H1 (cell line): Measurements from ENCODE around the gene MXD3. TPM values are rescaled to one million over a fixed set of nuclear protein-coding genes. Genes with fewer than 3 reads are reported as not detected.
A peak's percentile ranks its signal among the peaks of the same experiment; 100 is the strongest.

Source experiments
- CTCF ChIA-PET: fragments of 300-600 bp; sonication (Branson Sonifier 250); formaldehyde crosslinking; loops from one replicate; lab custom pipeline; 2021; ENCODE audit not compliant: partially characterized antibody; lab: Charles Lee
- POLR2A ChIA-PET: fragments of 300-600 bp; sonication (Branson Sonifier 250); formaldehyde crosslinking; loops from one replicate; lab custom pipeline; 2021; ENCODE audit warnings: inconsistent platforms; ENCODE audit not compliant: partially characterized antibody; lab: Charles Lee
- DNase-seq, 2 experiments: peaks; one replicate each; pipeline versions ENCODE4 v3.0.0 to v3.0.0-alpha.2; 2010 to 2022; ENCODE audit warnings: low spot score in 2 of 2, low read depth in 1 of 2, mixed read lengths in 1 of 2
- FAIRE-seq: peaks from 2 replicates; lab custom pipeline; 2011; peaks lifted over from hg19 to GRCh38; lab: Jason Lieb, UNC
- H2AFZ ChIP-seq: 2 replicates; pipeline ENCODE4 v1.8.1; 2012; ENCODE audit warnings: low read length, inconsistent platforms
- H2AK5ac ChIP-seq: 2 replicates; pipeline ENCODE4 v1.6.1; 2013; ENCODE audit warnings: low read depth, low read length
- H2BK120ac ChIP-seq: replicated peaks from 2 replicates; pipeline ENCODE3; 2013; ENCODE audit warnings: low read depth, low read length, inconsistent platforms
- H2BK12ac ChIP-seq: 2 replicates; pipeline ENCODE4 v1.6.1; 2013; ENCODE audit warnings: low read depth, low read length
- H2BK15ac ChIP-seq: 2 replicates; pipeline ENCODE4 v1.6.1; 2013; ENCODE audit warnings: low read length
- H2BK20ac ChIP-seq: 2 replicates; pipeline ENCODE4 v1.6.1; 2013; ENCODE audit warnings: low read length
- H2BK5ac ChIP-seq: 2 replicates; pipeline ENCODE4 v1.6.1; 2013; ENCODE audit warnings: low read depth, low read length
- H3K14ac ChIP-seq: 2 replicates; pipeline ENCODE4 v1.6.1; 2013; ENCODE audit warnings: inconsistent platforms; ENCODE audit not compliant: insufficient read length
- H3K18ac ChIP-seq: 2 replicates; pipeline ENCODE4 v1.6.1; 2013; ENCODE audit warnings: low read length; ENCODE audit errors: extremely low read depth
- H3K23ac ChIP-seq: 2 replicates; pipeline ENCODE4 v1.6.1; 2013; ENCODE audit warnings: inconsistent platforms; ENCODE audit not compliant: insufficient read length
- H3K23me2 ChIP-seq: 2 replicates; pipeline ENCODE4 v1.6.1; 2013; ENCODE audit warnings: low read depth, low read length
- H3K27ac ChIP-seq: 2 replicates; pipeline ENCODE4 v1.6.1; 2011; ENCODE audit warnings: low read depth, low read length, inconsistent platforms
- H3K27me3 ChIP-seq, 4 experiments: replicated peaks in 1 of 4; 1 replicate in 1 of 4; 2 replicates in 3 of 4; pipeline versions ENCODE4 v1.6.1 to v1.8.1; 2011 to 2013; ENCODE audit warnings: low read length in 3 of 4, mild to moderate bottlenecking in 3 of 4, inconsistent platforms in 2 of 4, mixed read lengths in 2 of 4, moderate library complexity in 1 of 4; ENCODE audit not compliant: control insufficient read depth in 3 of 4, insufficient read depth in 3 of 4; ENCODE audit errors: extremely low read depth in 1 of 4
- H3K36me3 ChIP-seq, 4 experiments: 2 replicates each; pipeline versions ENCODE4 v1.6.1 to v1.8.1; 2011 to 2013; ENCODE audit warnings: mild to moderate bottlenecking in 4 of 4, low read length in 3 of 4, moderate library complexity in 2 of 4, control low read depth in 1 of 4, inconsistent platforms in 1 of 4; ENCODE audit not compliant: insufficient read depth in 4 of 4, control insufficient read depth in 2 of 4
- H3K4ac ChIP-seq: replicated peaks from 2 replicates; pipeline ENCODE3; 2013; ENCODE audit warnings: low read length, low read depth, mixed read lengths, inconsistent platforms; ENCODE audit not compliant: insufficient read length
- H3K4me1 ChIP-seq, 4 experiments: replicated peaks in 1 of 4; 1 replicate in 1 of 4; 2 replicates in 3 of 4; pipeline versions ENCODE4 v1.6.1 to v1.8.1; 2011 to 2013; ENCODE audit warnings: low read length in 3 of 4, inconsistent platforms in 2 of 4, mixed read lengths in 1 of 4; ENCODE audit not compliant: insufficient read depth in 4 of 4, control insufficient read depth in 3 of 4
- H3K4me2 ChIP-seq, 2 experiments: 2 replicates each; pipeline versions ENCODE4 v1.6.1 to v1.8.1; 2011 to 2013; ENCODE audit warnings: low read depth in 2 of 2, low read length in 2 of 2, control low read depth in 1 of 2, inconsistent platforms in 1 of 2, mild to moderate bottlenecking in 1 of 2; ENCODE audit not compliant: insufficient read depth in 1 of 2
- H3K4me3 ChIP-seq, 4 experiments: fragments of 200-600, 300-600 bp in 1 of 4; sonication (generic), shearing (Covaris generic), sonication (Bioruptor Twin) in 1 of 4; 2 replicates each; pipeline versions ENCODE4 v1.5.1 to v1.8.1; 2011 to 2016; ENCODE audit warnings: low read length in 4 of 4, low read depth in 3 of 4, control low read depth in 2 of 4, inconsistent platforms in 2 of 4, mild to moderate bottlenecking in 2 of 4, mixed read lengths in 1 of 4, moderate library complexity in 1 of 4; ENCODE audit not compliant: insufficient read depth in 2 of 4; ENCODE audit errors: extremely low read depth in 1 of 4
- H3K56ac ChIP-seq: replicated peaks from 2 replicates; pipeline ENCODE3; 2013; ENCODE audit warnings: low read depth, mild to moderate bottlenecking, mixed read lengths, low read length, inconsistent platforms; ENCODE audit not compliant: insufficient read length
- H3K79me1 ChIP-seq: 2 replicates; pipeline ENCODE4 v1.6.1; 2013; ENCODE audit warnings: low read depth, low read length, control low read depth
- H3K79me2 ChIP-seq, 2 experiments: 2 replicates each; pipeline versions ENCODE4 v1.6.1 to v1.8.1; 2012 to 2013; ENCODE audit warnings: low read length in 2 of 2, mild to moderate bottlenecking in 2 of 2, inconsistent platforms in 1 of 2; ENCODE audit not compliant: insufficient read depth in 2 of 2, control insufficient read depth in 1 of 2
- H3K9ac ChIP-seq, 4 experiments: replicated peaks in 1 of 4; 1 replicate in 1 of 4; 2 replicates in 3 of 4; pipeline versions ENCODE4 v1.6.1 to v1.8.1; 2011 to 2013; ENCODE audit warnings: low read depth in 3 of 4, low read length in 3 of 4, control low read depth in 2 of 4, mild to moderate bottlenecking in 2 of 4, moderate library complexity in 2 of 4, inconsistent platforms in 1 of 4; ENCODE audit errors: extremely low read depth in 1 of 4
- H3K9me3 ChIP-seq, 2 experiments: 2 replicates each; pipeline versions ENCODE4 v1.6.1 to v1.8.1; 2012 to 2013; ENCODE audit warnings: mild to moderate bottlenecking in 2 of 2, moderate library complexity in 2 of 2, control low read depth in 1 of 2, inconsistent platforms in 1 of 2, low read depth in 1 of 2, low read length in 1 of 2, mixed read lengths in 1 of 2; ENCODE audit not compliant: insufficient read depth in 2 of 2
- H4K20me1 ChIP-seq, 2 experiments: replicated peaks in 1 of 2; 2 replicates each; pipeline versions ENCODE3 to v1.8.1; 2011 to 2013; ENCODE audit warnings: inconsistent platforms in 2 of 2, low read length in 2 of 2, mild to moderate bottlenecking in 1 of 2; ENCODE audit not compliant: insufficient read depth in 2 of 2, control insufficient read depth in 1 of 2
- H4K5ac ChIP-seq: 2 replicates; pipeline ENCODE4 v1.6.1; 2013; ENCODE audit warnings: low read length, low read depth, mixed read lengths, inconsistent platforms; ENCODE audit not compliant: insufficient read length
- H4K8ac ChIP-seq: 2 replicates; pipeline ENCODE4 v1.8.0; 2013; ENCODE audit warnings: mild to moderate bottlenecking, moderate library complexity, low read length, inconsistent platforms; ENCODE audit not compliant: insufficient read depth; ENCODE audit errors: extremely low read depth
- H4K91ac ChIP-seq: replicated peaks from 2 replicates; pipeline ENCODE3; 2013; ENCODE audit warnings: low read length, mixed read lengths, inconsistent platforms; ENCODE audit not compliant: insufficient read length
- BACH1 ChIP-seq: IDR thresholded peaks from 2 replicates; pipeline ENCODE4 v1.6.1; 2012; ENCODE audit warnings: low read length, improper control_type of control experiment
- MAFK ChIP-seq: IDR thresholded peaks from 2 replicates; pipeline ENCODE4 v1.6.1; 2012; ENCODE audit warnings: low read depth, mild to moderate bottlenecking, improper control_type of control experiment, low read length
- MAX ChIP-seq: IDR thresholded peaks from 2 replicates; pipeline ENCODE4 v1.6.1; 2012; ENCODE audit warnings: inconsistent platforms
- NANOG ChIP-seq: IDR thresholded peaks from 2 replicates; pipeline ENCODE4 v1.6.1; 2011; ENCODE audit warnings: low read length, low read depth, mild to moderate bottlenecking, inconsistent platforms; ENCODE audit not compliant: insufficient read depth, poor library complexity, severe bottlenecking
- NRF1 ChIP-seq: IDR thresholded peaks from 2 replicates; pipeline ENCODE4 v1.6.1; 2011; ENCODE audit warnings: mild to moderate bottlenecking, low read depth, low read length, improper control_type of control experiment
- SIN3A ChIP-seq, 2 experiments: IDR thresholded peaks in 1 of 2; conservative IDR thresholded peaks in 1 of 2; 2 replicates each; pipeline ENCODE4 v1.6.1; 2011 to 2012; ENCODE audit warnings: low read length in 2 of 2, improper control_type of control experiment in 1 of 2, low read depth in 1 of 2, mild to moderate bottlenecking in 1 of 2
- SP2 ChIP-seq: IDR thresholded peaks from 2 replicates; pipeline ENCODE4 v1.6.1; 2012; ENCODE audit warnings: mild to moderate bottlenecking, low read length, inconsistent platforms
- WGBS, 2 experiments: shearing (Covaris generic) in 1 of 2; methylation state at CpG; one replicate each; pipeline versions ENCODE4 v1.1.6 to v1.1.7; 2013 to 2015; ENCODE audit warnings: low lambda C conversion rate in 2 of 2, mixed read lengths in 2 of 2, inconsistent platforms in 1 of 2, low coverage in 1 of 2, missing lambda C conversion rate in 1 of 2; ENCODE audit not compliant: insufficient replicate concordance in 2 of 2, insufficient coverage in 1 of 2, insufficient read length in 1 of 2; ENCODE audit errors: extremely low coverage in 1 of 2, missing lambda C conversion rate in 1 of 2; 5-methylcytosine and 5-hydroxymethylcytosine counted together
- polyA plus RNA-seq, 7 experiments: library from polyadenylated mRNA; depleted of rRNA in 3 of 7; stranded (reverse) in 5 of 7; unstranded in 2 of 7; fragments of >200 nt in 5 of 7; fragments of 200-250 nt in 2 of 7; gene quantifications; 1 replicate in 5 of 7; 2 replicates in 1 of 7; 4 replicates in 1 of 7; pipeline versions ENCODE4 v1.2.1 to v1.2.3, GENCODE V29; 2011 to 2013; ENCODE audit warnings: missing spikeins in 2 of 7, mixed read lengths in 2 of 7
- total RNA-seq: library from RNA; stranded (reverse); fragmentation: NEBNext Ultra II Directional; extraction: Animal tissue kit (Norgen Biotek cat#: 25700); gene quantifications from 2 replicates; pipeline ENCODE4 v1.2.1, GENCODE V29; 2021
- TF ChIP-seq, protein P1 (sequence below): IDR thresholded peaks from 2 replicates; pipeline ENCODE4 v1.6.1; 2012; ENCODE audit warnings: inconsistent platforms

Gene MXD3
- total and polyA plus RNA-seq, 2 of the 8 experiments (the other 6 are each of a cell fraction or from before 2014, with no cell fraction given) = 6.5 to 7.7 TPM

GRCh38 chr5:177351392-177352329, 40.0 kb upstream of the MXD3 start, which contains the start of gene LMAN2:
Gene LMAN2, minus strand, starts transcription at chr5:177351668. Its CDS starts 21 bp downstream, at chr5:177351647.
- DNase-seq (peak; percentile 80 to 90), FAIRE-seq (no peak)
- Histone ChIP-seq H3K4me1 (peaks cover 0 to 13% (median 4%) of the 10 kb centered on the region in 4 experiments; a peak in 3 of 7 replicates), H4K8ac (peak within 1 kb of the TSS; percentile 98; the same call in 1 of the 2 replicates), H2BK15ac (no peak within 1 kb of the TSS; the same call in 1 of the 2 replicates), H2AK5ac (peak within 1 kb of the TSS; percentile 68; the same call in 1 of the 2 replicates), H2BK120ac (no peak within 1 kb of the TSS), H4K20me1 (peaks cover 5% of the 10 kb centered on the region in 2 experiments), H3K4ac (peak within 1 kb of the TSS; percentile 36), H3K14ac (no peak within 1 kb of the TSS), H3K56ac (peak within 1 kb of the TSS; percentile 75), H3K9me3 (no peaks in the 10 kb centered on the region), H3K18ac (peak within 1 kb of the TSS; percentile 81; the same call in 1 of the 2 replicates), H4K91ac (peak within 1 kb of the TSS; percentile 75), H3K27me3 (0 out of 7 replicates have a peak, but pooled peaks cover 0 to 5% (median 0%) of the 10 kb centered on the region in 4 experiments), H3K27ac (peak within 1 kb of the TSS; percentile 94), H2BK12ac (peak within 1 kb of the TSS; percentile 60), H4K5ac (peak within 1 kb of the TSS; percentile 77), H3K23ac (no peak within 1 kb of the TSS), H3K9ac (peak within 1 kb of the TSS in 3 of 4 experiments; percentile 94; a peak in 6 of 7 replicates), H3K23me2 (peaks cover 8% of the 10 kb centered on the region), H3K79me1 (peaks cover 18% of the 10 kb centered on the region), H3K4me3 (peak within 1 kb of the TSS; percentile 80 to 100 (median 94)), H3K79me2 (peaks cover 15 to 45% of the 10 kb centered on the region in 2 experiments), H2AFZ (peak within 1 kb of the TSS; percentile 97), H3K36me3 (peaks cover 0 to 7% (median 4%) of the 10 kb centered on the region in 4 experiments; a peak in 4 of 8 replicates), H2BK20ac (no peak within 1 kb of the TSS), H3K4me2 (peak within 1 kb of the TSS; percentile 90 to 94), H2BK5ac (peak within 1 kb of the TSS; percentile 82)
- ChIA-PET POLR2A (interaction anchor here (0.9 to 8.1 kb wide), 21 partner anchors 9 to 146 kb away, joined by 3 to 66 read pairs (median 5); partner anchors contain the start of genes GRK6 and PDLIM7), CTCF (interaction anchor here (0.6 to 11.2 kb wide), 15 partner anchors 10 to 931 kb away, joined by 3 to 142 read pairs (median 7); no protein-coding TSS in a partner anchor)
- WGBS, 2 experiments = 8% methylated on average over 53 of the region's 55 CpGs; no CpG with 5 or more reads in 1 of the 2 experiments
- no peak for TF ChIP-seq NRF1
- TF ChIP-seq MAX = peak; percentile 64; the same call in 1 of the 2 replicates
- no peak for TF ChIP-seq BACH1
- TF ChIP-seq, protein P1, sequence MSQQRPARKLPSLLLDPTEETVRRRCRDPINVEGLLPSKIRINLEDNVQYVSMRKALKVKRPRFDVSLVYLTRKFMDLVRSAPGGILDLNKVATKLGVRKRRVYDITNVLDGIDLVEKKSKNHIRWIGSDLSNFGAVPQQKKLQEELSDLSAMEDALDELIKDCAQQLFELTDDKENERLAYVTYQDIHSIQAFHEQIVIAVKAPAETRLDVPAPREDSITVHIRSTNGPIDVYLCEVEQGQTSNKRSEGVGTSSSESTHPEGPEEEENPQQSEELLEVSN = peak; percentile 63
- no peak for TF ChIP-seq MAFK
- peak; percentile 51 to 86; a peak in 2 of 4 replicates for TF ChIP-seq SIN3A (conservative IDR thresholded peaks at IDR 0.05 in 1 of 2, IDR thresholded peaks at IDR 0.05 in 1 of 2; ENCODE audit: low read depth in 1 of 2, low read length in 2 of 2)
- TF ChIP-seq SP2 = peak; percentile 75
- no peak for TF ChIP-seq NANOG
